ENCODE measurements around the gene GAS1. TPM values are rescaled to one million over a fixed set of nuclear protein-coding genes. Genes with fewer than 3 reads are reported as not detected.

Gene GAS1
- total RNA-seq, 1 donor from 2014 or later = not detected

GRCh38 chr9:86946201-86947145 lies 833 bp downstream of the GAS1 start:
- Mint-ChIP-seq H3K27me3 (peaks cover 30% of the 10 kb centered on the region), H3K36me3 (ENCODE audit: low read depth) (no peaks in the 10 kb centered on the region), H3K27ac (no peak overlapping the region), H3K9me3 (peaks cover 2% of the 10 kb centered on the region), H3K4me1 (peaks cover 19% of the 10 kb centered on the region), H3K4me3 (peak overlapping the region; percentile 79)
- peak; percentile 47 for ATAC-seq (ENCODE audit: low read depth)
- intact Hi-C loops (cut with micrococcal nuclease) = loop anchor here (2.0 to 5.0 kb wide), 3 partner anchors 592 to 1441 kb away; partner anchors contain the start of genes NAA35, SPIN1 and TUT7
- peak; percentile 42 for DNase-seq
- CTCF ChIA-PET = no interaction called here
- TF ChIP-seq, protein P1, sequence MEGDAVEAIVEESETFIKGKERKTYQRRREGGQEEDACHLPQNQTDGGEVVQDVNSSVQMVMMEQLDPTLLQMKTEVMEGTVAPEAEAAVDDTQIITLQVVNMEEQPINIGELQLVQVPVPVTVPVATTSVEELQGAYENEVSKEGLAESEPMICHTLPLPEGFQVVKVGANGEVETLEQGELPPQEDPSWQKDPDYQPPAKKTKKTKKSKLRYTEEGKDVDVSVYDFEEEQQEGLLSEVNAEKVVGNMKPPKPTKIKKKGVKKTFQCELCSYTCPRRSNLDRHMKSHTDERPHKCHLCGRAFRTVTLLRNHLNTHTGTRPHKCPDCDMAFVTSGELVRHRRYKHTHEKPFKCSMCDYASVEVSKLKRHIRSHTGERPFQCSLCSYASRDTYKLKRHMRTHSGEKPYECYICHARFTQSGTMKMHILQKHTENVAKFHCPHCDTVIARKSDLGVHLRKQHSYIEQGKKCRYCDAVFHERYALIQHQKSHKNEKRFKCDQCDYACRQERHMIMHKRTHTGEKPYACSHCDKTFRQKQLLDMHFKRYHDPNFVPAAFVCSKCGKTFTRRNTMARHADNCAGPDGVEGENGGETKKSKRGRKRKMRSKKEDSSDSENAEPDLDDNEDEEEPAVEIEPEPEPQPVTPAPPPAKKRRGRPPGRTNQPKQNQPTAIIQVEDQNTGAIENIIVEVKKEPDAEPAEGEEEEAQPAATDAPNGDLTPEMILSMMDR (IDR thresholded peaks at IDR 0.05) = no peak
- POLR2A ChIA-PET = no interaction called here

DNA sequence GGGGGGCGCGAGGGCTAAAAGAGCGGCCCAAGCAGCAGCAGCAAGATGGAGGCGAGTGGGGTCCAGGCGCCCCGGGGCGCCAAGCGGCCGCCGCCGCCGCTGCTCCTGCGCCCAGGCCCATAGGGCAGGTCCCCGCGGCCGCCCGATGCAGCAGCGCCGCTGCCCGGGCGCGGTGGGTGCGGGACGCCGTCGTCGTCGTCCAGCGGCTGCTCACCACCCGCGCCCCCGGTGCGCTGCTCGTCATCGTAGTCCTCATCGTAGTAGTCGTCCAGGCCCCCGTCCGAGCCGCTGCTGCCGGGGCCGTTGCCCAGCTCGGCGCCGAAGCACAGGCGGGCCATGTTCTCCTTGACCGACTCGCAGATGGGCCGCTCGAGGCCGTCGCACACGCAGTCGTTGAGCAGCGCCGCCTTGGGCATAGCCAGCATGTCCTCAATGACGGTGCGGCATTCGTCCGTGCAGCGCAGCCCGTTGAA lies 1.5 kb downstream of the GAS1 start:
- POLR2A ChIA-PET = no interaction called here
- CTCF ChIA-PET = no interaction called here
- TF ChIP-seq, protein P1 (IDR thresholded peaks at IDR 0.05) = no peak
- DNase-seq (no peak), ATAC-seq (ENCODE audit: low read depth) (no peak)
- H3K27ac Mint-ChIP-seq = no peak overlapping the region
- H3K4me3 Mint-ChIP-seq = peak overlapping the region; percentile 70
- intact Hi-C loops (cut with micrococcal nuclease) = loop anchor here (2.0 to 5.0 kb wide), 3 partner anchors 591 to 1442 kb away; partner anchors contain the start of genes NAA35, SPIN1 and TUT7
- peaks cover 35% of the 10 kb centered on the region for H3K27me3 Mint-ChIP-seq
- no peaks in the 10 kb centered on the region for H3K9me3 Mint-ChIP-seq
- H3K4me1 Mint-ChIP-seq = peaks cover 19% of the 10 kb centered on the region
- no peaks in the 10 kb centered on the region for H3K36me3 Mint-ChIP-seq (ENCODE audit: low read depth)

GRCh38 chr9:86944796-86945727 lies 2.2 kb downstream of the GAS1 start:
- Mint-ChIP-seq H3K9me3 (no peaks in the 10 kb centered on the region), H3K36me3 (ENCODE audit: low read depth) (no peaks in the 10 kb centered on the region), H3K27ac (no peak overlapping the region), H3K27me3 (peaks cover 36% of the 10 kb centered on the region), H3K4me3 (peak overlapping the region; percentile 55), H3K4me1 (peaks cover 19% of the 10 kb centered on the region)
- POLR2A ChIA-PET = no interaction called here
- intact Hi-C loops (cut with micrococcal nuclease) = loop anchor here (5.0 kb wide), 2 partner anchors 1003 to 1442 kb away; partner anchors contain the start of genes NAA35 and SPIN1
- no peak for ATAC-seq (ENCODE audit: low read depth)
- CTCF ChIA-PET = no interaction called here
- DNase-seq = no peak
- TF ChIP-seq, protein P1 (IDR thresholded peaks at IDR 0.05) = no peak

DNA sequence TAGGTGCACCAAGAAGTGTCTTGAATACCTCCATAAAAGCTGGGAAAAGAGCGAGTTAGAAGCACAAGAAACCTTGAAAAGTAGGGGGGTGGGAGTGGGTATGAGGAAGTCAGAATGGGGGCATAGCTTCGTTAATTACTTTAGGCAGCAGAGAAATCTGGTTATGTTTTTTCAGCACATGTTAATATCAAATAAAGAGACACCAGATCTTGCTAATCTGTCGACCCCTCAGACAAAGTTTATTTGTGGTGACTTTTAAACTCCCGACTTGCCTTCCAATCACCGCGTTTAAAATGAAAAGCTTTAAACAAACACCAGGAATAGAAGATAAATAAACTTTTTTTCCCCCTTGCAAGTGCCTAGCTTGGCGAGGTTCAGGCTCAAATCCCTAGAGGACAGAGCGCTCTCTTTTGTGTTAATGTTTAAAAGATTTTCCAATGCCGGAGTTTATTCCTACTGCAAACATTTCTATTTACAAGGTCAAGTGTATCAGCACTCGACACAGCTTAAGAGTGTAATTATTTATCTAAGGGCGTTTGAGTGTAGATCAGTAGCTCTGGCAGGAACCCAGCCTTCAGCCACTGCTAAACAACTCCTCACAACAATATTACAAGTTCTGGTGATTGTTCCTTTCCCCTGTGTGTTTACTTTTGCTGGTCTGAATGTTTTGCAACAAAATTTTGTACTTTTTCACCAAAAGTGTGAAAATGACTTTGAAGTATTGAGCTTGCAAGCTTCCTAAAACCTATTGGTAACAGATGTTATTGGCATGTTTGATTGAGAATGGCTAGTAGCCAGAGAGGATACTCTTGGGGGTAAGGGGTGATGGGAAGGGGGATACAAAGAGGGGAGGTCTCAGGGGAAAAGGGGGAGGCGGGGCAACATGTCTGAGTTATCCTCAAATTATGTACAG lies 3.8 kb downstream of the GAS1 start:
- Mint-ChIP-seq H3K4me3 (no peak overlapping the region), H3K36me3 (ENCODE audit: low read depth) (no peaks in the 10 kb centered on the region), H3K4me1 (peaks cover 12% of the 10 kb centered on the region), H3K27me3 (peaks cover 47% of the 10 kb centered on the region), H3K9me3 (no peaks in the 10 kb centered on the region), H3K27ac (no peak overlapping the region)
- DNase-seq (no peak), ATAC-seq (ENCODE audit: low read depth) (no peak)
- intact Hi-C loops (cut with micrococcal nuclease) = no loop called here
- TF ChIP-seq, protein P1 (IDR thresholded peaks at IDR 0.05) = no peak
- CTCF ChIA-PET = no interaction called here
- POLR2A ChIA-PET = no interaction called here

Data from activated B cell treated with CpG ODN at 0.5 μM for 24 hours (primary cell).